Measurements from ENCODE around the gene FAM50B. TPM values are rescaled to one million over a fixed set of nuclear protein-coding genes. Genes with fewer than 3 reads are reported as not detected.

Gene FAM50B
- total and polyA plus RNA-seq, 2 of the 13 experiments (the other 11 are each of a cell fraction or from before 2014, with no cell fraction given), result 0.05 TPM; not detected in 1

GRCh38 chr6:3841066-3841454 is 8.1 kb upstream of the FAM50B start (continued):
- peak; percentile 3; the same call in 1 of the 2 replicates for TF ChIP-seq ZBTB34 (CRISPR knock-in tag; IDR thresholded peaks at IDR 0.05)
- no peak for TF ChIP-seq ARID4A (CRISPR knock-in tag; IDR thresholded peaks at IDR 0.05; ENCODE audit: borderline replicate concordance)
- TF ChIP-seq PATZ1 (CRISPR knock-in tag; IDR thresholded peaks at IDR 0.05), result peak; percentile 79
- no peak for TF ChIP-seq ZNF10 (CRISPR knock-in tag; IDR thresholded peaks at IDR 0.05; ENCODE audit: borderline replicate concordance, low read depth)
- no peak for TF ChIP-seq HIVEP1 (CRISPR knock-in tag; IDR thresholded peaks at IDR 0.05)
- no peak for TF ChIP-seq ZNF766 (CRISPR knock-in tag; IDR thresholded peaks at IDR 0.05; ENCODE audit: borderline replicate concordance)
- peak; percentile 96 for TF ChIP-seq FOXK2 (IDR thresholded peaks at IDR 0.05)
- no peak for TF ChIP-seq TERF1 (CRISPR knock-in tag; IDR thresholded peaks at IDR 0.05)
- no peak for TF ChIP-seq ZBTB49 (CRISPR knock-in tag; IDR thresholded peaks at IDR 0.05; ENCODE audit: borderline replicate concordance)
- TF ChIP-seq PHF20 (CRISPR knock-in tag; IDR thresholded peaks at IDR 0.05), result no peak
- peak; percentile 17; the same call in 1 of the 2 replicates for TF ChIP-seq STAG1 (CRISPR knock-in tag; IDR thresholded peaks at IDR 0.05)
- no peak for TF ChIP-seq ZUFSP (CRISPR knock-in tag; IDR thresholded peaks at IDR 0.05; ENCODE audit: borderline replicate concordance)
- no peak for TF ChIP-seq XBP1 (CRISPR knock-in tag; IDR thresholded peaks at IDR 0.05)

Data from HepG2 (cell line).